Upper lobe of left lung (tissue), 6 donors: ENCODE measurements around the gene RASAL1. TPM values are rescaled to one million over a fixed set of nuclear protein-coding genes. Genes with fewer than 3 reads are reported as not detected.
A peak's percentile ranks its signal among the peaks of the same experiment; 100 is the strongest.

Source experiments
- ATAC-seq, 2 donors: fragments of 200-7000 bp; cut with Tn5 transposase; one replicate each; pipeline ENCODE4 v1.9.1; 2022; ENCODE audit warnings: mild to moderate bottlenecking in 2 of 2, moderate library complexity in 2 of 2; ENCODE audit not compliant: low FRiP score in 2 of 2
- DNase-seq, 2 donors: peaks; one replicate each; pipeline ENCODE4 v3.0.0-alpha.2; 2019 to 2020
- H3K27ac ChIP-seq, 4 donors: fragments of 200-600 bp; sonication (generic); one replicate each; pipeline ENCODE4 v1.5.1; 2016 to 2019
- H3K27me3 ChIP-seq, 4 donors: fragments of 200-600 bp; sonication (generic); one replicate each; pipeline ENCODE4 v1.5.1; 2017 to 2019
- H3K36me3 ChIP-seq, 4 donors: fragments of 200-600 bp; sonication (generic); one replicate each; pipeline ENCODE4 v1.5.1; 2016 to 2019
- H3K4me1 ChIP-seq, 4 donors: fragments of 200-600 bp; sonication (generic); one replicate each; pipeline ENCODE4 v1.5.1; 2018 to 2019
- H3K4me3 ChIP-seq, 4 donors: fragments of 200-600 bp; sonication (generic); one replicate each; pipeline ENCODE4 v1.5.1; 2017 to 2019; ENCODE audit warnings: mild to moderate bottlenecking in 2 of 4, moderate library complexity in 1 of 4
- H3K9me3 ChIP-seq, 4 donors: fragments of 200-600 bp; sonication (generic); one replicate each; pipeline ENCODE4 v1.5.1; 2018 to 2019
- CTCF ChIP-seq, 6 experiments: fragments of 450-650 bp in 4 of 6; fragments of 200-600 bp in 2 of 6; sonication (generic) in 2 of 6; IDR thresholded peaks; one replicate each; pipeline ENCODE4 v1.5.1; 2016 to 2019; ENCODE audit warnings: antibody characterized with exemption in 6 of 6
- EP300 ChIP-seq, 4 donors: sonication (generic); formaldehyde crosslinking; IDR thresholded peaks; one replicate each; pipeline ENCODE4 v1.5.1; 2017; ENCODE audit warnings: antibody characterized with exemption in 4 of 4, control low read depth in 2 of 4
- POLR2A ChIP-seq, 4 donors: fragments of 450-650 bp; IDR thresholded peaks; one replicate each; pipeline ENCODE4 v1.5.1; 2016 to 2017; ENCODE audit warnings: antibody characterized with exemption in 4 of 4, mild to moderate bottlenecking in 2 of 4
- POLR2AphosphoS5 ChIP-seq, 2 donors: sonication (generic); formaldehyde crosslinking; IDR thresholded peaks; one replicate each; pipeline ENCODE4 v1.5.1; 2017; ENCODE audit warnings: antibody characterized with exemption in 2 of 2
- WGBS, 2 donors: methylation state at CpG; one replicate each; pipeline ENCODE4 v1.1.5; 2017 to 2018; 5-methylcytosine and 5-hydroxymethylcytosine counted together
- total RNA-seq, 6 donors: library from RNA; depleted of rRNA in 4 of 6; stranded (reverse); fragments of >200 nt in 4 of 6; gene quantifications; one replicate each; pipeline versions ENCODE4 v1.1.0 to v1.2.1, GENCODE V29; 2016 to 2021
- donor health status: DM: no; HTN: no; CAD: no; lungs with moderate emphysema.
- donor health status: DM: no; HTN: yes; CAD: no; lungs with severe emphysema.

RASAL1 gene
- total RNA-seq, 6 donors from 2014 or later: 0.27 to 4.2 (median 0.60) TPM; not detected in 3

- no peak overlapping the region for H3K4me3 ChIP-seq
- 58 to 66% methylated on average over 18 to 20 of the region's 23 CpGs for WGBS, 2 donors
- TF ChIP-seq EP300 (IDR thresholded peaks at IDR 0.05): no peak
- TF ChIP-seq POLR2AphosphoS5 (IDR thresholded peaks at IDR 0.05): no peak
- no peak for TF ChIP-seq CTCF (IDR thresholded peaks at IDR 0.05)
- no peak for TF ChIP-seq POLR2A (IDR thresholded peaks at IDR 0.05)
- ATAC-seq: peak in 1 of 2 donors; percentile 3
- H3K9me3 ChIP-seq: no peaks in the 10 kb centered on the region
- H3K36me3 ChIP-seq: no peaks in the 10 kb centered on the region
- peaks cover 0 to under 1% (median 0%) of the 10 kb centered on the region in 4 donors for H3K4me1 ChIP-seq
- peak in 1 of 2 donors; percentile 49 for DNase-seq
- peaks cover 0 to 10% (median 1%) of the 10 kb centered on the region in 4 donors for H3K27me3 ChIP-seq
- no peak overlapping the region for H3K27ac ChIP-seq
These were observed 72.8 kb downstream of the RASAL1 start for GRCh38 chr12:113062502-113063395.

- ATAC-seq (no peak), DNase-seq (no peak)
- Histone ChIP-seq H3K27me3 (peaks cover 0 to 25% (median 11%) of the 10 kb centered on the region in 4 donors), H3K9me3 (no peaks in the 10 kb centered on the region), H3K36me3 (no peaks in the 10 kb centered on the region), H3K4me1 (peaks cover 8 to 16% (median 13%) of the 10 kb centered on the region in 4 donors), H3K27ac (no peak overlapping the region), H3K4me3 (no peak overlapping the region)
- TF ChIP-seq EP300 (IDR thresholded peaks at IDR 0.05) (no peak), CTCF (IDR thresholded peaks at IDR 0.05) (no peak), POLR2AphosphoS5 (IDR thresholded peaks at IDR 0.05) (no peak), POLR2A (IDR thresholded peaks at IDR 0.05) (no peak)
- 62 to 67% methylated on average over 10 of the region's 10 CpGs for WGBS, 2 donors
These were observed 74.4 kb downstream of the RASAL1 start for GRCh38 chr12:113061061-113061694.

- ATAC-seq: no peak
- DNase-seq: no peak
These were observed 75.1 kb downstream of the RASAL1 start for GRCh38 chr12:113060336-113060960.

GRCh38 chr12:113059071-113059595 lies 76.4 kb downstream of the RASAL1 start:
- DNase-seq: no peak
- 85 to 87% methylated on average over 8 of the region's 8 CpGs for WGBS, 2 donors
- TF ChIP-seq POLR2AphosphoS5 (IDR thresholded peaks at IDR 0.05) (no peak), POLR2A (IDR thresholded peaks at IDR 0.05) (no peak), EP300 (IDR thresholded peaks at IDR 0.05) (no peak), CTCF (IDR thresholded peaks at IDR 0.05) (no peak)
- Histone ChIP-seq H3K27me3 (peaks cover 0 to 31% (median 13%) of the 10 kb centered on the region in 4 donors), H3K36me3 (no peaks in the 10 kb centered on the region), H3K4me1 (peaks cover 8 to 16% (median 13%) of the 10 kb centered on the region in 4 donors), H3K4me3 (no peak overlapping the region), H3K27ac (no peak overlapping the region), H3K9me3 (no peaks in the 10 kb centered on the region)
- no peak for ATAC-seq

More at GRCh38 chr12:113060336-113060960, 75.1 kb downstream of the RASAL1 start:
- H3K4me1 ChIP-seq: peaks cover 8 to 16% (median 13%) of the 10 kb centered on the region in 4 donors
- 80 to 84% methylated on average over 7 of the region's 7 CpGs for WGBS, 2 donors
- TF ChIP-seq EP300 (IDR thresholded peaks at IDR 0.05) (no peak), POLR2A (IDR thresholded peaks at IDR 0.05) (no peak), CTCF (IDR thresholded peaks at IDR 0.05) (no peak), POLR2AphosphoS5 (IDR thresholded peaks at IDR 0.05) (no peak)
- H3K9me3 ChIP-seq: no peaks in the 10 kb centered on the region
- H3K36me3 ChIP-seq: no peaks in the 10 kb centered on the region
- no peak overlapping the region for H3K4me3 ChIP-seq
- H3K27ac ChIP-seq: no peak overlapping the region
- peaks cover 0 to 33% (median 15%) of the 10 kb centered on the region in 4 donors for H3K27me3 ChIP-seq
